ENCODE results near the gene HGFAC. TPM values are rescaled to one million over a fixed set of nuclear protein-coding genes. Genes with fewer than 3 reads are reported as not detected.
A peak's percentile ranks its signal among the peaks of the same experiment; 100 is the strongest.

The HGFAC gene
- total RNA-seq, 1 experiment from 2014 or later, result 0.37 TPM

- no CpG with 5 or more reads among the region's 12 CpGs for WGBS (ENCODE audit: extremely low coverage, insufficient read length, low lambda C conversion rate)
- H4K5ac ChIP-seq (ENCODE audit: insufficient read length, low read depth, low read length), result no peak overlapping the region
- H3K23ac ChIP-seq (ENCODE audit: insufficient read length, low read depth, low read length), result no peak overlapping the region
- no peak overlapping the region for H3K18ac ChIP-seq (ENCODE audit: insufficient read length, low read depth, low read length)
- H2BK15ac ChIP-seq (ENCODE audit: low read depth, low read length), result no peak overlapping the region
- no peaks in the 10 kb centered on the region for H3K9me3 Mint-ChIP-seq
- H3K9me3 ChIP-seq (ENCODE audit: control insufficient read depth, low read depth, low read length), result no peaks in the 10 kb centered on the region
- no peak overlapping the region for H2BK120ac ChIP-seq (ENCODE audit: low read depth, low read length, poor library complexity, severe bottlenecking)
- H3K79me2 ChIP-seq (ENCODE audit: insufficient read depth, low read length), result no peaks in the 10 kb centered on the region
- no peak overlapping the region for H3K4ac ChIP-seq (ENCODE audit: low read depth, low read length)
- no peak overlapping the region for H4K8ac ChIP-seq (replicated peaks; ENCODE audit: insufficient read length, low read depth, low read length)
- H2AK5ac ChIP-seq (ENCODE audit: insufficient read length, low read length), result no peak overlapping the region
- no peak overlapping the region for H3K56ac ChIP-seq (ENCODE audit: insufficient read length, low read depth, low read length)
- TF ChIP-seq CTCF (conservative IDR thresholded peaks at IDR 0.05), result no peak
- H3K27me3 ChIP-seq (ENCODE audit: insufficient read depth, low read length), result no peaks in the 10 kb centered on the region
- no peaks in the 10 kb centered on the region for H3K27me3 Mint-ChIP-seq (ENCODE audit: low read depth)
- no peaks in the 10 kb centered on the region for H3K4me1 ChIP-seq (ENCODE audit: insufficient read depth, low read length)
- H3K79me1 ChIP-seq (ENCODE audit: insufficient read depth, low read depth, low read length, poor library complexity, severe bottlenecking), result no peaks in the 10 kb centered on the region
- no peaks in the 10 kb centered on the region for H4K20me1 ChIP-seq (ENCODE audit: control insufficient read depth, insufficient read depth, insufficient read length)
- no peak overlapping the region for H4K91ac ChIP-seq (ENCODE audit: insufficient read length, low read depth, low read length)
- DNase-seq, result no peak
- H3K36me3 Mint-ChIP-seq (ENCODE audit: insufficient read depth in 1 of 3, low read depth in 3 of 3), result peaks cover 0 to 26% (median 5%) of the 10 kb centered on the region in 3 experiments; a peak in 5 of 7 replicates
- no peaks in the 10 kb centered on the region for H3K23me2 ChIP-seq (ENCODE audit: insufficient read length, low read depth, low read length, poor library complexity, severe bottlenecking)
- H3K14ac ChIP-seq (ENCODE audit: insufficient read depth, low read length), result no peak overlapping the region; the same call in 1 of the 2 replicates
- no peak overlapping the region for H3T11ph ChIP-seq (ENCODE audit: low read length)
- no peak overlapping the region for H2BK20ac ChIP-seq (ENCODE audit: low read depth, low read length, poor library complexity, severe bottlenecking)
- no peak overlapping the region for H2BK5ac ChIP-seq (ENCODE audit: insufficient read length, low read length)
- H2BK12ac ChIP-seq (ENCODE audit: insufficient read length, low read depth, low read length), result no peak overlapping the region
- no peak overlapping the region for H3K4me2 ChIP-seq (ENCODE audit: insufficient read depth, insufficient read length, low read length)
- no peak overlapping the region for H3K9ac ChIP-seq (ENCODE audit: extremely low read depth, insufficient read length, low read length)
- no peak overlapping the region for H3K4me3 Mint-ChIP-seq
- H3K27ac Mint-ChIP-seq, result 0 out of 7 replicates have a peak overlapping the region, but pooled peaks of 1 of the 3 experiments have one; percentile 32
- no peak overlapping the region for H3K27ac ChIP-seq (ENCODE audit: insufficient read length, low read depth, low read length)
- H3K4me1 Mint-ChIP-seq, result peaks cover 4 to 11% of the 10 kb centered on the region in 2 experiments; a peak in 3 of 4 replicates
- H2AFZ ChIP-seq (ENCODE audit: low read length), result no peak overlapping the region
Measured at GRCh38 chr4:3421470-3421869, 20.3 kb upstream of the HGFAC start.

All from H9 (cell line).